Measurements from ENCODE around the gene C22orf15.

GRCh38 chr22:23752090-23752691 lies 10.6 kb upstream of the C22orf15 start:
- TF ChIP-seq CTCF (conservative IDR thresholded peaks at IDR 0.05), result no peak
- TF ChIP-seq ZFX (IDR thresholded peaks at IDR 0.05), result no peak

Measured in C4-2B (cell line).